ENCODE measurements around the gene ADGRB3. TPM values are rescaled to one million over a fixed set of nuclear protein-coding genes. Genes with fewer than 3 reads are reported as not detected.

The ADGRB3 gene
- 2.0 TPM for total RNA-seq

DNA sequence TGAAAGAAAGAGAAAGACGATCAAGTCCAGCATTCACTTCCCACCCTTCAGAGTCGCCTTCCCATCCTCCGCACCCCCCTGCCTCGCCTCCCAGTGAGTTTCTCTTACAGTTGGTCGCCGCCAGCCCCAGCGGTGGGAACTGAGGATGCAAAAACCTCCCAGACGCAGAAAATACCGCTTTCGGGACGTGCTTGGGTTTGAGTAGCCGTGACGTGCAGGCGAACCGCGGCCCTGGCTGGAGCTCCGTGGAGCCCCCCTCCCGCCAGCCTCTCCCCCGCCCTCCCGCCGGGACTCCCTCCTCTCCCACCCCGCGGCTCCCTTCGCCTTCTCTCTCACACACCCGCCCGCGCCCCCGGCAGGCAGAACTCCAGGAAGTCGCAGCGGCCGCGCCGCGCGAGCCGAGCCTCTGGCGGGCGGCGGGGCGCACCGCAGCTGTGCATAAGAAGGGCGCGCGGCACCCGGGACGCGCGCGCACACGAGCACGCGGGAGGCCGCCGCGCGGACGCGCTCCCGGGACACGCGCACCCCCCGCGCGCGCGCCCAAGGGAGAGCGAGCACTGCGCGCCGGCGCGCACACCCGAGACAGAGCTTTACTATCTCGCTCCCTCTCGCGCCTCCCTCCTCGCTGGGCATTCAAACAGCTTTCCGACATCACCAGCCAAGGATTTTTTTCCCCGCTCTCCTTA lies at the start of gene ADGRB3:
Gene ADGRB3 (plus strand): TSS at position 557 of the 686 bp plus-strand sequence. CDS start 3,394 bp downstream, outside the sequence.
- DNase-seq (ENCODE audit: low spot score): peak; percentile 66

- DNase-seq (ENCODE audit: low spot score): no peak
These were observed 41.5 kb upstream of the ADGRB3 start for GRCh38 chr6:68593558-68593957.

- DNase-seq (ENCODE audit: low spot score): no peak
These were observed 37.4 kb upstream of the ADGRB3 start for GRCh38 chr6:68597642-68598041.

GRCh38 chr6:68615938-68616337 lies 19.1 kb upstream of the ADGRB3 start:
- DNase-seq (ENCODE audit: low spot score): no peak

DNA sequence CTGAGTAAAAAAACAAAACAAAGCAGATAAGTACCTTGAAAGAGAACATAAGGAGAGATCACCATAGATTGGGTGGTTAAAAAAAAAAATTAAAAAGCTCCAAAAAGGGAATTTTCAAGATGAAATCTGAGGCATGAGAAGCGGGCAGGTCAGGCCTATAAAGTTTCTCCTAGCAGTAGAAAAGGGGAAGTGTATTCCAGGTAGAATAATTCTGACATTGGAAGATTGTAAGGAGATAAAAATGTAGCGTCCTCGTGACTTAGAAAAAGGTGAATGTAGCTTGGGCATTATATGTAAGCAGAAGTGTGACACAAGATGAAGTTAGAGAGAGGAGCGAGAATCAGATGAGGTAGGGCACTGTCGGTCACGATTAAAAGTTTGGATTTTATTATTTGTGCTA lies 9.1 kb upstream of the ADGRB3 start:
- DNase-seq (ENCODE audit: low spot score): no peak

DNA sequence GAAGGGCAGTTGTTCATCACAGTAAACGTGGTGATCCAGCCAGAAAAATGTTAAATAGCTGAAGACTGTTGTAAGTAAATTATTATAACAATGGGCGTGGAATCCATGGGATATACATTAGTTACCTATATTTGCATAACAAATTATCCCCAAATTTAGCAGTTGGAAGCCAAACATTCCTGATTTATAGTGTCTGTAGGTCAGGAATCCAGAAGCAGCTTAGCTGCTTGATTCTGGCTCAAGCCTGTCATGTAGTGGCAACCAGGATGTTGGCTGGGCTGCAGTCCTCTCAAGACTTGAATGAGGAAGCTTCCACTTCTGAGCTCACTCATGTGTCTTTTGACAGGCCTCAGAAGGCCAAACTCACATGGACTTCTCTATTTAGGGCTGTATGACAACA lies 6.9 kb upstream of the ADGRB3 start:
- no peak for DNase-seq (ENCODE audit: low spot score)

GRCh38 chr6:68632734-68633133 lies 2.3 kb upstream of the ADGRB3 start:
- no peak for DNase-seq (ENCODE audit: low spot score)

DNA sequence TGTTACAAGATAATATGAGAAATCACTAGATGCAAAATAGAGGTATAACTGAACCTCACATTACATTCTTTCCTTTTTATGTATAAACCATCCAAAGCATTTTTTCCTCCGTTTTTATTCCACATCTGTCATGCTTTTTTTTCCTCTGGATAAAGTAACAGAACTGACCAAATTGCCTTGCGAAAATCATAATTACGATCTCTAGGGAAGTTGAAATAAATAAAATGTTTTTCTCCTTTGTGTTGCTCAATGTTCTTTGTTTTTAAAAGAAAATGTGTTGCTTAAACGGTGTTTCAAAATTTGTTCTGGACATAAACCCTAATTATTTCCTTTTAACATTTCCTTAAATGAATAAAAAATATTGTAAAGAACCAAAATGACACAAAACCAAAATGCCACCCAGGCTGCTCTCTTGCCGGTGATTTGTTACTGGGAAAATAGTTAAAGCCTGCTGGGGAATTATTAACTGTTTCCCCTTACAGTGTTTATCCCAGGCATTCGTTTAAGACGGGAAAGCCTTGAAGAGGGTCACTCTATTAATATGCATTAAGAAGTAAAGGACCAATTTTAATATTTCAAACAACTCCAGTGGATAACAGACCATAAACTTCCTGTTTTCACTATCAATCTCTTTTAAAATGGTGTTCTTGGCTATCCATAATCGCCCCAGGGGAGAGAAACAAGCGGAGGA lies 1.7 kb upstream of the ADGRB3 start:
- DNase-seq (ENCODE audit: low spot score): no peak

DNA sequence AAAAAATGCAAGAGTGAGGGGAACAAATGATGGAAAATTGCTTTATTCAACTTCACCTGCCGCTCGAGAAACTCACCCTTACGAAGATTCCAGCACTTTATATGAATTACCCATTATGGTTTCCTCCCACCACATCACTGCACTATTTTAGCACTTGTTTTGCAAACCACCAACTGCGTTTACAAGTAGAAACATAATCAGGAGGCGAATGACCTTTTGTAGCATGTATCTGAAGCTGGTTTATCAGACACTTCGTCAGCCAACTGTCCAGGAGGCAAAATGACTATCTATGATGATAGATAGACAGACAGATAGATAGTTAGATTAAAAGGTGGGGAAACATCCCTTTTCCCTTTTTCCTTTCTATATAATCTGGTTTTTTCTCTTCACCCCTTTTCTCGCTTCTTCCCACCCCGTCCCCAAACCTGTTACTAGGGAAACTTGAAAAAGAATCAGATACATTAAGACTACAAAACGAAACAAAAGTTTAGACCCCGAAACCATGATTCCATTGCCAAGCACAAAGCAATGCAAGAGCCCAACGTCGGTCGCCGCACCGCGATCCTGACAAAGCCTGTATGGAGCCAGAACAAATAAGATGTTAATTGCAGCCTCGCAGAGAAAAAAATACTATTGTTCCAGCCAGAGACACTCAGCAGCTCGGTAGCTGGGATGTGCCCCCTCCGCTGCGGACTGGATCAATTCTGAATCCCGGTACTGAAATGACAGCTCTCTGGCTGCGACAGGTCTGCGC lies 933 bp upstream of the ADGRB3 start:
- no peak for DNase-seq (ENCODE audit: low spot score)

DNA sequence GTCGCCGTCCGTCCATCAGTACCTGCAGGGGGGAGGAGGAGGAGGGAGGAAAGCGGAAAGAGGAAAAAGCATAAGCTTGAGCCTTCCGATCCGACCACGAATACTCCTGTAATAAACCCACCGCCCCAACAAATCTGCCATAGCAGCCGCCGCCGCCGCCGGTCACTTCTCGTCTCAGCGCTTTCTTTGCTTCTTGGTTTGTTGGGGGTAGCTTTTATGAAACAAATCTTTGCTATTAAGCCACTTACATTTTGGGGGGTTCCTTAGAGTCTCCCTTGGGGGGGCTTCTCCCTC lies 277 bp downstream of the ADGRB3 start:
- no peak for DNase-seq (ENCODE audit: low spot score)

DNA sequence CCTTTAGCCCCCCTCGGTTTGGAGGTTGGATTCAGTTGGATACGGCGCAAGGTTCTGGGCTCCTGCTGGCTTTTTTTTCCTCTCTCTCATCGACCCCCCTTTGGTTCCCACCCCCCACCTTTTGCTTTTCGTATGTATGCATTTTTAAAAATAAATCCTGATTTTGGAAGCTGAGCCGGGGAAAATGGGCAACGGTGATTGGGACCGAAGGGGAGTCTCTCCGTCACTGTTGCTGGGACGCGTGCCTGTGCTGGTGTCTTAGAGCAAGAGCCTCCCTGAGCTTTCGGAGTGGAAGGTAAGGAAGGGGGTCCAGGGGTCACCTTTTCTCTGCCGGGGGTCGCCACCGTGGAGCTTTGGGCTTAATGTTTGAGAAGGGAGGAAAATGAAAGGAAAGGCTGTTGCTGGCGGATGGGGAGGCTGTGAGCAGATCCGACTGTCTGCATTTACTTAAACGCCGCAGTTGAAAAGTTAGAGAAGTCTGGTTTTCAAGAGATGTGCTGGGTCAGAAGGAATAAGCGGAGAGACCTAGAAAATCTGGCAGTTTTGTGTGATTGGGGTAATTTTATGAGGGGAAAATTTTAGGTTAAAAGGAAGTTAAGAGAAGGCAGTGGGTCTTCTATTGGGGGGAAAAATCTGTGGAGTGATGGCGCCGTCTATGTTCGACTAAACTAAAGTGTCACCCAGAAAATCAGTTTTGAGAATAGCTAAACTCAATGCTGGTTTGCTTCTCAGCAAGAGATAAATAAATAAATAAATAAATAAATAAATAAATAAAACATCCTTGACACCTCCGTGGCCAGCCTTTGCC lies 828 bp downstream of the ADGRB3 start:
- no peak for DNase-seq (ENCODE audit: low spot score)

DNA sequence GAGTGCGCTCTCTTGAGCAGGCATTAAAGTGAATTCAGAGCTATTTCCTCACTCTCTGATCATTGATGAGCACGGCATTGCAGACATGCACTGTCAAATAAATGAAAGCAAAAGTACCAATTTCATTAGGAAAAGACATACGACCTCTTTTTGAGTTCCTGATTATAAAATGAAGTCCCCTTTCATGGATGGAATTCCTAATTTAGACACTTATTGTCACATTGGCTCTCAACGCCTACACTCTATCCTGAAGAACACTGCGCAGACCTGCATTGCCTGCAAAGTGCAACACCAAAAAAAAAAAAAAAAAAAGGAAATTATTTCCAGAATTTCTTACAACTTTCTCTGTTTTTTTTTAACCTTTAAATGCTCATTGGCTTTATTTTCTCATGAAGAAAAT lies 1.6 kb downstream of the ADGRB3 start:
- DNase-seq (ENCODE audit: low spot score): no peak

DNA sequence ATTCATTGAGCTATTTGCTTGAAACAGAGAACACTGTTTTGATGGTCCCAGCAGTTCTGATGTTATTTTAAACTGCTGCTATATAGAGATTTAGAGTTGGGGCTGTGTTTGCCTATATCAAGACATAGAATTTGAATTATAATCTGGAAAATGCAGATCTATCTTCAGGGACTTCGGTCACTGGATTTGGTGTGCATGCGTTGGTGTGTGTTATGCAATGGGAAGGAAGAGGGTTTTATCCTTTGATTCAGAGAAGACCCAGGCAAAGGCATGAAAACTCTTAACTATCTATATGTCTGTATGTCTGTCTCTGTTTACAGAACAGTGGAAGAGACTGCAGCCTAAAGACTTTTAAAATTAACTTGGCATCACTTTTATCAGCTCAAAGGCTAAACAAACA lies 2.0 kb downstream of the ADGRB3 start:
- DNase-seq (ENCODE audit: low spot score): no peak

DNA sequence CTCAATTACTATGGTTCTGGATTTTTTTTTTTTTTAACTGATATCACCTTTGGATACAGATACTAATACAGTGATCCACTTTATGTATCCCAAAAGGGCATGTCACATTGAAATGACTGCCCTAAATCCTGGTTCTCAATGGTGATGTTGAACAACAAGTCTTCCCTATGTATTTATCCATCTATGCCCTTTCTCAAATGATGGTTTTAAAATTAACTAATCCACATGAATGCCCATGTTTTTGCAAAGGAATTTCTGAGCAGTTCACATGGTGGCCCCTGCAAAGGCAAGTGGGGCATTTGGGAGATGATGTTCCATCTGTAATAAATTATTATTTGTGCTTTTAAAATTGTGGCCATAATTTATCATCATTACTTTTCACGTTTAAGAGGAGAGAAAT lies 2.7 kb downstream of the ADGRB3 start:
- no peak for DNase-seq (ENCODE audit: low spot score)

DNA sequence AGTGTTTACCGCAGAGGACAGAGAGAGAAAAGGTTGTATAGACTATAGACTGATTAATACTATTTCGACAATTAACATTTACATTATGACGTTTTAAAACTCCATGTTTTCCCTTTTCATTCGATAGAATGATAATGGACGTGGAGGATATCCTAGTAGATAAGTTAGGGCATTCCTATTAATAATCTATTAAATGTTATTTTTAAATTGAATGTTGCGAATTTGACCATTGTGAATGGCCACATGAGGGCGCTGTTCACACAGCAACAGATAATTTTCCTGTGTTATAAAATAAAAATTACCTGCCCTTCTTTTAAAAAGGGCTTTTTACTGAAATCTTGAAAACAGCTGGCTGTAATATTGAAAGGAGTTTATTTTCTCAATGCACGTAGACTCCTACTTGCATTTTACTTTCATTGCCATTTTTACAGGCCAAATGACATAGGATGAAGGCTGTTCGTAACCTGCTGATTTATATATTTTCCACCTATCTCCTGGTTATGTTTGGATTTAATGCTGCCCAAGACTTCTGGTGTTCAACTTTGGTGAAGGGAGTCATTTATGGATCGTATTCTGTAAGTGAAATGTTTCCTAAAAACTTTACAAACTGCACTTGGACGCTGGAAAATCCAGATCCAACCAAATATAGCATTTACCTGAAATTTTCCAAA lies 3.3 kb downstream of the ADGRB3 start:
- DNase-seq (ENCODE audit: low spot score): peak; percentile 12

DNA sequence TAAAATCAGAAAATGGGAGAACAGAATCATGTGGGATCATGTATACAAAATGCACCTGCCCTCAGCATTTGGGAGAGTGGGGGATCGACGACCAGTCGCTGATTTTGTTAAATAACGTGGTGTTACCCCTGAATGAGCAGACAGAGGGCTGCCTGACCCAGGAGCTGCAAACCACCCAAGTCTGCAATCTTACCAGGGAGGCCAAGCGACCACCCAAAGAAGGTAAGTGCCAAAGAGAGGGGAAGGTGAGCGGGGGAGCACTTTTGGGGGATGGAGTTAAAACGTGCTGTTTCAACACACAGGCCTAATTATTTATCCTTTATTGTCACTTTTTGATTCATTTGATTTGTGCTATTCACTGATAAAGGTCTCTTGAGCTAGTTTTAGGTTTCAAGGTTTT lies 4.1 kb downstream of the ADGRB3 start:
- no peak for DNase-seq (ENCODE audit: low spot score)

DNA sequence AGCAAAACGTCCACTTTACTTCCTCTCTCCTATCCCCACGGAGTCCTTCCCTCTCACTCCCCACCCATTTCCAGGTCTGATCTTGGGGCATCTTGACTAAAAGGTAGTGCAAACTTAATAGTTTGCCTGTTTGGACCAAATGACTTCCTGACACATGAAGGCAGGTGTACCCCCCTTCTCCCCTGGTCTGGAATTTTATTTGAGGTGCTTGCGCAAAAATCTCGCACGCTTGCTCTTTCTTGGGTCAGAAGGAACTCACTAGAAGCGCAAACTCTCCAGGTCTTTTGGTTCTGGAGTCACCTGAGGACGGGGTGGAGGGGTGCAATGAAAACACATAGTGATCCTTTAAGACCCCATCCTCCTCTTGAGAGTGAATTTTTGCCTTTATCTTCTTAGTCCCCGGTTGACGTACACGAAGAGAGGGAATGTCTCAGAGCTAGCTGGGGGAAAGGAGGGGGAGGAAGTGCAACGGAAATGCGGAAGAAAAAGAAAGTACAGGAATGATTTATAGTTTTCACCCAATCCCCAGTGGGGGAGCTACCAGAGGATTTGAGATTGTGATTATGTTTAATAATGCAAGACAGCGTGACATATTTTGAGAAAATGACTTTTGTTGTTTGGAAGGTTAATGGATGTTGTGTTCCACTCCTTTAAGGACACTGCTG lies 4.9 kb downstream of the ADGRB3 start:
- no peak for DNase-seq (ENCODE audit: low spot score)

DNA sequence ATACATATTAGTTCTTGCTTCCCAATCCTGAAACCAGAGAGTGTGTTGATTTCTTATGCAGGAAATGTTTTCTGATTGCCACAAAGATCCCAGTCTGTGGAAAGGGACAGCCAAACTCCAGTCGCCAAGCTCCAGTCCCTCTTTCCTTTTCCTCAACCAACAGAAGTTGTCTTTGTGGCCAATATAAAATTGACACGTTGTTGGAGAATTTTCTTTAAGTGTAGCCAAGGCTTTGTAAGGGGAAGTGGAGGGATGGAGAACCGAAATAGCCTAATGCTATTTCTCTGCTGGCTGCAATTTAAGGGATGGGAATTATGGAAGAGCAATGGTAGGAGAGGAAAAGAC lies 5.4 kb downstream of the ADGRB3 start:
- no peak for DNase-seq (ENCODE audit: low spot score)

DNA sequence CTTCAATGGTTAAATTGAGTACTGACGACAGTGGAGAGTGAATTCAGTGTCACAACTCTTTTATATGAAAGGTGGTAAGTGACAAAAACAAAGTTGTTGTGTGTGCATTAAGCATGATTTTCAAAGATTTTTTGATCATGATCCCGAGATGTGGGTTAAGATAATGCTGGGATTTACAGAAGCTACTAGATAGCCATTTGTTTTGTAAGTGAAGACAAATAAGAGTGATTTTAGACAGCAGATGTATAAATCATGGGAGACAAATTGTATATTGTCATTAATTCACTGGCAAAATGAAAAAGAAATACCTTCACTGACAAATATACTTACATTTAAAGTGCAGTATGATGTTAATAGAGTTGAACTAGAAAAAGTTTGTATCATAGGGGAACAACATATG lies 6.1 kb downstream of the ADGRB3 start:
- no peak for DNase-seq (ENCODE audit: low spot score)

DNA sequence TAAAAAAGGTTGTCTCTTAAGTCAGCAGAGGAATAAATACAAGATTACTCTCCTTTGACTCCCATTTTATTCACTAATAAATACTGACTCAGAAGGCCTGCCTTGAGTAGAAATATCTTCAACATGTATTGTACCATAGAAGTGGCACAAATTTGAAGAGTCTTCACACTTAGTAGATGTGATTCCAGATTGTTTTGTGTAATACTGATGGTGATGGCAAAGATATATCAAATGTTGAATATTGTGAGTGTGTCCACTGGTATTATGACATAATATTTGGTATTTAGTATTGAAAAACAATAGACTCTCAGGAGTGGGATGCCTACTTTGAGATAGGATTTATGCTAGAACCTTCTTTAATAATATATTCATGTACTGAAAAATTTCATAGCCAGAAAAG lies 7.0 kb downstream of the ADGRB3 start:
- no peak for DNase-seq (ENCODE audit: low spot score)

- no peak for DNase-seq (ENCODE audit: low spot score)
These were observed 7.9 kb downstream of the ADGRB3 start for GRCh38 chr6:68642977-68643376.

All from mucosa of gallbladder (tissue), 1 donor.